Spleen (tissue), 11 donors: Measurements from ENCODE around the gene PRKACB. TPM values are rescaled to one million over a fixed set of nuclear protein-coding genes. Genes with fewer than 3 reads are reported as not detected.

Source experiments
- DNase-seq: peaks from one replicate; pipeline ENCODE4 v3.0.0-alpha.2; 2020
- H3K27ac ChIP-seq, 8 donors: fragments of 200-600 bp; sonication (generic) in 7 of 8; 1 replicate in 4 of 8; 2 replicates in 4 of 8; pipeline versions ENCODE4 v1.5.0 to v1.8.0; 2016 to 2021; ENCODE audit warnings: inconsistent platforms in 4 of 8, mild to moderate bottlenecking in 4 of 8, moderate library complexity in 1 of 8
- H3K27me3 ChIP-seq, 7 donors: fragments of 200-600 bp; sonication (generic) in 6 of 7; replicated peaks in 1 of 7; 1 replicate in 4 of 7; 2 replicates in 3 of 7; pipeline versions ENCODE4 v1.5.0 to v1.8.0; 2016 to 2021; ENCODE audit warnings: inconsistent platforms in 3 of 7, mild to moderate bottlenecking in 1 of 7
- H3K36me3 ChIP-seq, 6 donors: fragments of 200-600 bp; sonication (generic) in 5 of 6; 1 replicate in 4 of 6; 2 replicates in 2 of 6; pipeline versions ENCODE4 v1.5.0 to v1.8.0; 2016 to 2021; ENCODE audit warnings: inconsistent platforms in 2 of 6
- H3K4me1 ChIP-seq, 6 donors: fragments of 200-600 bp; sonication (generic) in 5 of 6; 1 replicate in 3 of 6; 2 replicates in 3 of 6; pipeline versions ENCODE4 v1.5.0 to v1.8.0; 2016 to 2021; ENCODE audit warnings: inconsistent platforms in 3 of 6
- H3K4me3 ChIP-seq, 8 donors: fragments of 200-600 bp; sonication (generic) in 7 of 8; 1 replicate in 4 of 8; 2 replicates in 4 of 8; pipeline versions ENCODE4 v1.5.0 to v1.8.0; 2016 to 2021; ENCODE audit warnings: inconsistent platforms in 4 of 8, mild to moderate bottlenecking in 4 of 8, moderate library complexity in 2 of 8
- H3K9me3 ChIP-seq, 8 donors: fragments of 200-600 bp; sonication (generic) in 7 of 8; 1 replicate in 4 of 8; 2 replicates in 4 of 8; pipeline versions ENCODE4 v1.5.0 to v1.8.0; 2016 to 2021; ENCODE audit warnings: inconsistent platforms in 4 of 8
- CTCF ChIP-seq, 11 experiments: fragments of 200-600 bp in 7 of 11; fragments of 450-650 bp in 4 of 11; sonication (generic) in 4 of 11; IDR thresholded peaks in 8 of 11; conservative IDR thresholded peaks in 3 of 11; 1 replicate in 7 of 11; 2 replicates in 4 of 11; pipeline versions ENCODE4 v1.4.0 to v1.8.0; 2016 to 2021; ENCODE audit warnings: antibody characterized with exemption in 11 of 11, inconsistent platforms in 4 of 11, mild to moderate bottlenecking in 1 of 11
- POLR2A ChIP-seq, 3 donors: fragments of 450-650 bp; IDR thresholded peaks; one replicate each; pipeline ENCODE4 v1.5.1; 2017; ENCODE audit warnings: antibody characterized with exemption in 3 of 3, mild to moderate bottlenecking in 1 of 3
- POLR2AphosphoS5 ChIP-seq, 3 donors: sonication (generic); formaldehyde crosslinking; IDR thresholded peaks; one replicate each; pipeline ENCODE4 v1.5.1; 2017; ENCODE audit warnings: antibody characterized with exemption in 3 of 3
- WGBS, 5 donors: extraction: QIAGEN DNeasy Blood & Tissue Kit in 3 of 5; methylation state at CpG; one replicate each; pipeline versions ENCODE4 v1.1.5 to v1.1.7; 2013 to 2018; 5-methylcytosine and 5-hydroxymethylcytosine counted together
- intact Hi-C: fragments of 100-400 bp; cut with DNase I; formaldehyde crosslinking; loops from one replicate; pipeline ENCODE4 v1.15.0; 2023; ENCODE audit warnings: low total_unique reads
- polyA plus RNA-seq, 3 donors: library from polyadenylated mRNA; stranded (reverse); fragments of 200-250 nt; gene quantifications; one replicate each; pipeline ENCODE4 v1.2.1, GENCODE V29; 2013
- total RNA-seq, 7 donors: library from RNA; depleted of rRNA in 3 of 7; stranded (reverse); fragments of >200 nt in 3 of 7; fragmentation: NEBNext Ultra II Directional in 4 of 7; extraction: Animal tissue kit (Norgen Biotek cat#: 25700) in 4 of 7; gene quantifications; one replicate each; pipeline versions ENCODE4 v1.1.0 to v1.2.1, GENCODE V29; 2016 to 2021
- donor health status: healthy with polysubstance abuse.
- donor health status: DM: no; HTN: no; CAD: no; lungs with moderate emphysema.
- donor health status: DM: no; HTN: no; CAD: no.
- donor health status: Bipolar disorder and iron deficiency.
- donor health status: healthy.
- donor health status: DM: no; HTN: no; CAD: no.
- donor health status: DM: yes; HTN: yes; CAD: no.

The PRKACB gene
- total and polyA plus RNA-seq, 10 donors: 21.0 to 93.0 (median 61.1) TPM

DNA sequence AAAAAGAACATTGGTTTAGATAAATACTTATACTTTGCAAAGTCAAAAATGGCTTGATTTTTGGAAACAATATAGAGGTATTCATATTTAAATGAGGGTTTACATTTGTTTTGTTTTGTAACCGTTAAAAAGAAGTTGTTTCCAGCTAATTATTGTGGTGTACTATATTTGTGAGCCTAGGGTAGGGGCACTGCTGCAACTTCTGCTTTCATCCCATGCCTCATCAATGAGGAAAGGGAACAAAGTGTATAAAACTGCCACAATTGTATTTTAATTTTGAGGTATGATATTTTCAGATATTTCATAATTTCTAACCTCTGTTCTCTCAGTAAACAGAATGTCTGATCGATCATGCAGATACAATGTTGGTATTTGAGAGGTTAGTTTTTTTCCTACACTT lies 92.2 kb downstream of the PRKACB start:
- TF ChIP-seq CTCF (IDR thresholded peaks at IDR 0.05 in 8 of 11, conservative IDR thresholded peaks at IDR 0.05 in 3 of 11) (no peak), POLR2A (IDR thresholded peaks at IDR 0.05) (no peak), POLR2AphosphoS5 (IDR thresholded peaks at IDR 0.05) (no peak)
- Histone ChIP-seq H3K4me3 (no peak overlapping the region), H3K27me3 (no peaks in the 10 kb centered on the region), H3K36me3 (peaks cover 2 to 60% (median 31%) of the 10 kb centered on the region in 6 donors), H3K27ac (no peak overlapping the region), H3K4me1 (no peaks in the 10 kb centered on the region), H3K9me3 (peaks cover 0 to 10% (median 2%) of the 10 kb centered on the region in 8 donors)
- no peak for DNase-seq
- 53 to 67% (median 61%) methylated on average over 2 of the region's 2 CpGs for WGBS, 5 donors
- intact Hi-C loops: no loop called here

- no peak overlapping the region for H3K4me3 ChIP-seq
- intact Hi-C loops: no loop called here
- TF ChIP-seq POLR2A (IDR thresholded peaks at IDR 0.05) (no peak), POLR2AphosphoS5 (IDR thresholded peaks at IDR 0.05) (no peak), CTCF (IDR thresholded peaks at IDR 0.05 in 8 of 11, conservative IDR thresholded peaks at IDR 0.05 in 3 of 11) (no peak)
- 50 to 69% (median 54%) methylated on average over 3 of the region's 3 CpGs for WGBS, 5 donors
- H3K27me3 ChIP-seq: no peaks in the 10 kb centered on the region
- peaks cover 0 to 18% (median 9%) of the 10 kb centered on the region in 8 donors for H3K9me3 ChIP-seq
- no peak for DNase-seq
- peaks cover 0 to 5% (median 0%) of the 10 kb centered on the region in 6 donors for H3K4me1 ChIP-seq
- H3K36me3 ChIP-seq: peaks cover 0 to 27% (median 13%) of the 10 kb centered on the region in 6 donors
- no peak overlapping the region for H3K27ac ChIP-seq
Measured at GRCh38 chr1:84242641-84243040, 98.6 kb downstream of the PRKACB start.

- Histone ChIP-seq H3K36me3 (no peaks in the 10 kb centered on the region), H3K4me1 (peaks cover 0 to 5% (median 0%) of the 10 kb centered on the region in 6 donors), H3K27ac (peak overlapping the region in 1 of 8 donors; percentile 41), H3K27me3 (no peaks in the 10 kb centered on the region), H3K4me3 (no peak overlapping the region), H3K9me3 (peaks cover 0 to 26% (median 22%) of the 10 kb centered on the region in 8 donors)
- intact Hi-C loops: no loop called here
- TF ChIP-seq CTCF (IDR thresholded peaks at IDR 0.05 in 8 of 11, conservative IDR thresholded peaks at IDR 0.05 in 3 of 11) (no peak), POLR2A (IDR thresholded peaks at IDR 0.05) (no peak)
- no peak for DNase-seq
- 27 to 41% (median 37%) methylated on average over 3 of the region's 3 CpGs for WGBS, 5 donors
Measured at GRCh38 chr1:84245563-84245962, 101.5 kb downstream of the PRKACB start.

DNA sequence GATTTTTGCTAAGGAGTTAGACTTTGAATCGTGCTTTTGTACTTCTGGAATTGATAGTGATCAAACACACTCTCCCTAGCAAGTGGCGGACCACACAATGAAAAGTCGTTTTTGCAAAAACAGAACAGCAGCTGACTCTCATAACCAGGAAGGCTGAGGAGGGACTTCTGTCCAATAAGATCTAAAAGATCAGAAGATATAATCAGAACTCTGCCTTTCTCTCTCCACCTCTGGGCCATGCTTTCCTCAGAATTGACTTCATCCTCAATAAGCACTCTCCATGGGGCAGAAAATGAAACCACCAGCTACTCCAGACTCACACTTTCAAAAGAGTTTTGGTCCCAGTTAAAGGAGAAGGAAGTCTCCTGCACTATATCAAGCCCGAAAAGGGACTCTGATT lies 102.1 kb downstream of the PRKACB start:
- WGBS, 5 donors: 22 to 53% (median 30%) methylated on average over 4 of the region's 4 CpGs
- Histone ChIP-seq H3K4me1 (peaks cover 0 to 5% (median 0%) of the 10 kb centered on the region in 6 donors), H3K27me3 (no peaks in the 10 kb centered on the region), H3K9me3 (peaks cover 0 to 32% (median 28%) of the 10 kb centered on the region in 8 donors), H3K27ac (peak overlapping the region in 1 of 8 donors; percentile 41), H3K36me3 (no peaks in the 10 kb centered on the region), H3K4me3 (no peak overlapping the region)
- TF ChIP-seq POLR2AphosphoS5 (IDR thresholded peaks at IDR 0.05): no peak
- TF ChIP-seq CTCF (IDR thresholded peaks at IDR 0.05 in 8 of 11, conservative IDR thresholded peaks at IDR 0.05 in 3 of 11): no peak
- TF ChIP-seq POLR2A (IDR thresholded peaks at IDR 0.05): no peak
- no peak for DNase-seq
- intact Hi-C loops: no loop called here
